ENCODE results near the gene ELOVL5. TPM values are rescaled to one million over a fixed set of nuclear protein-coding genes. Genes with fewer than 3 reads are reported as not detected.

Gene ELOVL5
- polyA plus RNA-seq, 1 of the 3 experiments (the other 2 are of a cell fraction), result 31.9 TPM

DNA sequence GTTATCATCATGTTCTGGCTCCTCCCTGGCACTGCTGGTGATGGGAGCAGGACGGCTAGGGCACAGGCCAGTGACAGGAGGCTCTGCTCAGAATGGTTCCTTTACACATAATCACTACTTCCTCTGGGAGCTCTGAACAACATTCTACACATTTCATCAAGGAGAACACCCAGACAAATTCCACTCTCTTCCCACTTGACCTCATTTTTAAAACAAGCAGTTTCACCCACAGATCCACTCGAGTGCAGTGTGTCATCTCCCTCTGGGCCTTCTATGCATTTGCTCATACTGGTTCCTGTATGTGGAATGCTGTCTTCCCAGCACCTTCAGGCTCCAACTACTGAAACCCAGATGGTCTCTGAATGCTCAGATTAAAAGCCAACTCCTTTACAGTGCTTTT is 84.8 kb downstream of the ELOVL5 start:
- DNase-seq, result peak; percentile 15
- Histone ChIP-seq H3K9me2 (no peaks in the 10 kb centered on the region), H3K4me1 (ENCODE audit: control insufficient read depth in 1 of 2, insufficient read depth in 2 of 2, low read depth in 1 of 2, low read length in 1 of 2) (peaks cover 0 to 10% of the 10 kb centered on the region in 2 experiments; a peak in 1 of 4 replicates), H3K9me3 (no peaks in the 10 kb centered on the region), H3K79me2 (ENCODE audit: insufficient read depth) (no peaks in the 10 kb centered on the region), H3K9ac (no peak overlapping the region), H3F3A (replicated peaks; ENCODE audit: insufficient read depth) (no peaks in the 10 kb centered on the region), H3K4me2 (no peak overlapping the region), H3K36me3 (replicated peaks in 1 of 2; ENCODE audit: control insufficient read depth in 1 of 2, insufficient read depth in 2 of 2, low read length in 1 of 2) (peaks cover 42 to 63% of the 10 kb centered on the region in 2 experiments), H4K20me1 (ENCODE audit: insufficient read depth) (no peaks in the 10 kb centered on the region), H3K27ac (ENCODE audit: low read depth in 2 of 2, low read length in 1 of 2) (peak overlapping the region in 1 of 2 experiments; percentile 9; a peak in 1 of 4 replicates), H3K4me3 (ENCODE audit: low read depth in 2 of 2, low read length in 1 of 2) (no peak overlapping the region), H2AFZ (ENCODE audit: low read depth) (no peak overlapping the region), H3K27me3 (ENCODE audit: insufficient read depth) (no peaks in the 10 kb centered on the region)
- CTCF ChIA-PET, result no interaction called here
- POLR2A ChIA-PET, result no interaction called here
- WGBS (ENCODE audit: low lambda C conversion rate), result 74% methylated on average over 2 of the region's 2 CpGs
- no peak for TF ChIP-seq GABPA (IDR thresholded peaks at IDR 0.05; ENCODE audit: low read depth)
- no peak for TF ChIP-seq EP300 (IDR thresholded peaks at IDR 0.05; ENCODE audit: borderline replicate concordance in 1 of 2, low read depth in 1 of 2, low read length in 1 of 2)
- TF ChIP-seq FOXJ3 (CRISPR knock-in tag; IDR thresholded peaks at IDR 0.05), result no peak
- TF ChIP-seq GATA2 (CRISPR knock-in tag; IDR thresholded peaks at IDR 0.05), result no peak
- TF ChIP-seq MXI1 (IDR thresholded peaks at IDR 0.05; ENCODE audit: low read depth, low read length), result no peak
- TF ChIP-seq CHD2 (IDR thresholded peaks at IDR 0.05; ENCODE audit: low read length, partially characterized antibody), result no peak
- TF ChIP-seq, protein P1, sequence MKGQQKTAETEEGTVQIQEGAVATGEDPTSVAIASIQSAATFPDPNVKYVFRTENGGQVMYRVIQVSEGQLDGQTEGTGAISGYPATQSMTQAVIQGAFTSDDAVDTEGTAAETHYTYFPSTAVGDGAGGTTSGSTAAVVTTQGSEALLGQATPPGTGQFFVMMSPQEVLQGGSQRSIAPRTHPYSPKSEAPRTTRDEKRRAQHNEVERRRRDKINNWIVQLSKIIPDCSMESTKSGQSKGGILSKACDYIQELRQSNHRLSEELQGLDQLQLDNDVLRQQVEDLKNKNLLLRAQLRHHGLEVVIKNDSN (IDR thresholded peaks at IDR 0.05; ENCODE audit: borderline replicate concordance, low read depth), result no peak
- TF ChIP-seq, protein P2, sequence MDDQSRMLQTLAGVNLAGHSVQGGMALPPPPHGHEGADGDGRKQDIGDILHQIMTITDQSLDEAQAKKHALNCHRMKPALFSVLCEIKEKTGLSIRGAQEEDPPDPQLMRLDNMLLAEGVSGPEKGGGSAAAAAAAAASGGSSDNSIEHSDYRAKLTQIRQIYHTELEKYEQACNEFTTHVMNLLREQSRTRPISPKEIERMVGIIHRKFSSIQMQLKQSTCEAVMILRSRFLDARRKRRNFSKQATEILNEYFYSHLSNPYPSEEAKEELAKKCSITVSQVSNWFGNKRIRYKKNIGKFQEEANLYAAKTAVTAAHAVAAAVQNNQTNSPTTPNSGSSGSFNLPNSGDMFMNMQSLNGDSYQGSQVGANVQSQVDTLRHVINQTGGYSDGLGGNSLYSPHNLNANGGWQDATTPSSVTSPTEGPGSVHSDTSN (IDR thresholded peaks at IDR 0.05), result no peak
- TF ChIP-seq RFX5 (IDR thresholded peaks at IDR 0.05; ENCODE audit: low read length), result no peak
- no peak for TF ChIP-seq ELF1 (IDR thresholded peaks at IDR 0.05)
- TF ChIP-seq FOXM1 (IDR thresholded peaks at IDR 0.05; ENCODE audit: low read depth), result no peak
- no peak for TF ChIP-seq TEAD4 (IDR thresholded peaks at IDR 0.05; ENCODE audit: borderline replicate concordance, insufficient read depth)
- no peak for TF ChIP-seq SIN3A (IDR thresholded peaks at IDR 0.05; ENCODE audit: borderline replicate concordance, low read depth, low read length)

DNA sequence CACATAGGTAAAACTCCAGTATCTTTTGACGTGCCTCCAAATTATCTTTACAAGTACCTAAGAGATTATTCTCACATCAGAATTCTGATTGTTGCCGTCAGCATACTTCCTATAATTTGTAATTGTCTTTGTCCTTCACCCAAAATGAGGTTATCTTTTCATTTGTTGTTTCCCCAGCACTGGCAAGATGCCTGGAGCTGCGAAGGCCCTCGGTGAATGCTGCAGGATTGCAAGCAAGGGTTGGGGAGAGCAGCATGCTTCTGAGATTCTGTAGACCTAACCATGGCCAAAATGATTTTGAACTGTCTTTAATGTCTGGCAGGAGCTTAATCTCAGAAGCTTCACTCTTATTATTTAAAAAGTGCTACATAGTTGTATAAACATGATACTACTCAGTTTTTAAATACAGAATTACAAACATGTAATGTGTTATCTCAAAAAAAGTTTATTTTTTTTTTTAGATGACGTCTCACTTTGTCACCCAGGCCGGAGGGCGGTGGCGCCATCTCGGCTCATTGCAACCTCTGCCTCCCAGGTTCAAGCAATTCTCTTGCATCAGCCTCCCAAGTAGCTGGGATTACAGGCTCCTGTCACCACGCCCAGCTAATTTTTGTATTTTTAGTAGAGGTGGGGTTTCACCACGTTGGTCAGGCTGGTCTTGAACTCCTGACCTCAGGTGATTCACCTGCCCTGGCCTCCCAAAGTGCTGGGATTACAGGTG is 88.7 kb downstream of the ELOVL5 start:
- Histone ChIP-seq H3K27ac (ENCODE audit: low read depth in 2 of 2, low read length in 1 of 2) (no peak overlapping the region), H4K20me1 (ENCODE audit: insufficient read depth) (no peaks in the 10 kb centered on the region), H3K4me1 (ENCODE audit: control insufficient read depth in 1 of 2, insufficient read depth in 2 of 2, low read depth in 1 of 2, low read length in 1 of 2) (peaks cover 0 to 13% of the 10 kb centered on the region in 2 experiments; a peak in 1 of 4 replicates), H3K79me2 (ENCODE audit: insufficient read depth) (no peaks in the 10 kb centered on the region), H3K27me3 (ENCODE audit: insufficient read depth) (no peaks in the 10 kb centered on the region), H2AFZ (ENCODE audit: low read depth) (no peak overlapping the region), H3K9me2 (no peaks in the 10 kb centered on the region), H3K4me2 (no peak overlapping the region), H3K4me3 (ENCODE audit: low read depth in 2 of 2, low read length in 1 of 2) (no peak overlapping the region), H3K9me3 (no peaks in the 10 kb centered on the region), H3K9ac (no peak overlapping the region), H3K36me3 (replicated peaks in 1 of 2; ENCODE audit: control insufficient read depth in 1 of 2, insufficient read depth in 2 of 2, low read length in 1 of 2) (peaks cover 29 to 31% of the 10 kb centered on the region in 2 experiments), H3F3A (replicated peaks; ENCODE audit: insufficient read depth) (no peaks in the 10 kb centered on the region)
- ChIA-PET POLR2A (no interaction called here), CTCF (interaction anchor here (1.3 kb wide), 1 partner anchor 12 kb away, joined by 5 read pairs; no protein-coding TSS in a partner anchor)
- 94% methylated on average over 11 of the region's 11 CpGs for WGBS (ENCODE audit: low lambda C conversion rate)
- TF ChIP-seq NFIC (IDR thresholded peaks at IDR 0.05; ENCODE audit: borderline replicate concordance), result no peak
- TF ChIP-seq MEF2A (IDR thresholded peaks at IDR 0.05; ENCODE audit: borderline replicate concordance, low read depth), result no peak
- no peak for TF ChIP-seq YY1 (IDR thresholded peaks at IDR 0.05; ENCODE audit: low read depth)
- no peak for TF ChIP-seq MXI1 (IDR thresholded peaks at IDR 0.05; ENCODE audit: low read depth, low read length)
- no peak for DNase-seq

Measured in SK-N-SH (cell line).